VCaP (cell line): Measurements from ENCODE around the gene PLIN1.

Experiments
- H3K27ac ChIP-seq: fragments of 450-650 bp; 2 replicates; pipeline ENCODE4 v1.5.1; 2017
- TF ChIP-seq, protein P1 (sequence below): fragments of 450-650 bp; conservative IDR thresholded peaks from 2 replicates; pipeline ENCODE4 v1.5.1; 2017; ENCODE audit warnings: mild to moderate bottlenecking, moderate library complexity

Gene PLIN1, protein sequence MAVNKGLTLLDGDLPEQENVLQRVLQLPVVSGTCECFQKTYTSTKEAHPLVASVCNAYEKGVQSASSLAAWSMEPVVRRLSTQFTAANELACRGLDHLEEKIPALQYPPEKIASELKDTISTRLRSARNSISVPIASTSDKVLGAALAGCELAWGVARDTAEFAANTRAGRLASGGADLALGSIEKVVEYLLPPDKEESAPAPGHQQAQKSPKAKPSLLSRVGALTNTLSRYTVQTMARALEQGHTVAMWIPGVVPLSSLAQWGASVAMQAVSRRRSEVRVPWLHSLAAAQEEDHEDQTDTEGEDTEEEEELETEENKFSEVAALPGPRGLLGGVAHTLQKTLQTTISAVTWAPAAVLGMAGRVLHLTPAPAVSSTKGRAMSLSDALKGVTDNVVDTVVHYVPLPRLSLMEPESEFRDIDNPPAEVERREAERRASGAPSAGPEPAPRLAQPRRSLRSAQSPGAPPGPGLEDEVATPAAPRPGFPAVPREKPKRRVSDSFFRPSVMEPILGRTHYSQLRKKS

DNA sequence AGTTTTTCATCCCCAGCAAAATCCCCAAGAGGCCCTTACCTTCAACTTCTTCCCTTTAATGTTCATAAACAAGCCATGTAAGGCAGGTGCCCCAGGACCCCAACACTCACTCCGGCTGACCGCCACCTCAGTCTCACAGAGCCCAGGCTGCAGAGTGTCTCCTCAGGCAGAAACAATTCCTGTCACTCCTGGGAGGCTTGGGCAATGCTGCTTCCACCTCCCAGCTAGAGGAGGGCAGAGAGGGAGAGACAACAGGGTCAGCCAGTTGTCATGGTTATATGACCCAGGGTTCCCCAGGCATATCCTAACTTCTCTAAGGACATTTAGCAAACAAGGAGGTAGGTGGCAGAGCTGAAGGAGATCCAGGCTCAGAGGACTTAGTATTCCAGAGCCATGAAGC lies at the start of gene PLIN1:
PLIN1 (minus strand) TSS at position 156 of the 400 bp plus-strand sequence. CDS start 1,878 bp downstream, outside the sequence.
- TF ChIP-seq, protein P1, sequence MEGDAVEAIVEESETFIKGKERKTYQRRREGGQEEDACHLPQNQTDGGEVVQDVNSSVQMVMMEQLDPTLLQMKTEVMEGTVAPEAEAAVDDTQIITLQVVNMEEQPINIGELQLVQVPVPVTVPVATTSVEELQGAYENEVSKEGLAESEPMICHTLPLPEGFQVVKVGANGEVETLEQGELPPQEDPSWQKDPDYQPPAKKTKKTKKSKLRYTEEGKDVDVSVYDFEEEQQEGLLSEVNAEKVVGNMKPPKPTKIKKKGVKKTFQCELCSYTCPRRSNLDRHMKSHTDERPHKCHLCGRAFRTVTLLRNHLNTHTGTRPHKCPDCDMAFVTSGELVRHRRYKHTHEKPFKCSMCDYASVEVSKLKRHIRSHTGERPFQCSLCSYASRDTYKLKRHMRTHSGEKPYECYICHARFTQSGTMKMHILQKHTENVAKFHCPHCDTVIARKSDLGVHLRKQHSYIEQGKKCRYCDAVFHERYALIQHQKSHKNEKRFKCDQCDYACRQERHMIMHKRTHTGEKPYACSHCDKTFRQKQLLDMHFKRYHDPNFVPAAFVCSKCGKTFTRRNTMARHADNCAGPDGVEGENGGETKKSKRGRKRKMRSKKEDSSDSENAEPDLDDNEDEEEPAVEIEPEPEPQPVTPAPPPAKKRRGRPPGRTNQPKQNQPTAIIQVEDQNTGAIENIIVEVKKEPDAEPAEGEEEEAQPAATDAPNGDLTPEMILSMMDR = no peak
- H3K27ac ChIP-seq = peak within 1 kb of the TSS; percentile 73

DNA sequence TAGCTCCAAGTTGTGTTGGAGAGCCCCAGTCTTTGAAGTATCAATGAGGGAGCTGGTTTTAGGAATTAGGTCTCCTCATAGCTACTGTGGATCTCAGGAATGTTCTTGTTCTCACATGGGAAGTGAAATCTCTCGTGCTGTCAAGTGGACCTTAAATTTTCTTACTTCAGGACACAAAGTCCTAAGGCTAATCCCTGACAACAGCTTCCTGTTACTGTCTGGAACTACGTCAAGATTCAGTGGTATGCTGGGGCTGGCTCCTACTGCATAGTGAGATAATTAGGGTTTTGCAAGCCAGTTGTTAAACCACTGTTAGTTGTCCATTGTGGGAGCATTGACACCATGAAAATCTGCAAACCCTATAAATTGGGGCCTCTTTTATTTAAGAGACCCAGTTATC lies 49.1 kb upstream of the PLIN1 start:
- H3K27ac ChIP-seq = no peak overlapping the region
- TF ChIP-seq, protein P1 = no peak

DNA sequence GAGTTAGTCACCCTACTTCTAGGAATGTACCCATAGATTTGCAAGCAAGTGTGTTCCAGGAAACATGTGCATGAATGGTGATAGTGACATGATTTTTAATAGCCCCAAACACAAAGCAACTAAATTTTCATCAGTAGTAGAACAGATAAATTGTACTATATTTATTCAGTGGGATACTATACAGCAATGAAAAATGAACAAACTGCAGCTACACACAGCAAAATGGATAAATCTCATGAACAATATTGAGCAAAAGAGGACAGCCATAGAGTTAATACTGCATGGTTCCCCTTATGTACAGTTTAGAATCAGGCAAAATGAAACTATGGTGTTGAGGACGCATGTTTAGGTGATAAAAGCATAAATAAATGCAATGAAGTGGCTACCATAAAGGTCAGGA lies 45.9 kb upstream of the PLIN1 start:
- H3K27ac ChIP-seq = no peak overlapping the region
- TF ChIP-seq, protein P1 = no peak

DNA sequence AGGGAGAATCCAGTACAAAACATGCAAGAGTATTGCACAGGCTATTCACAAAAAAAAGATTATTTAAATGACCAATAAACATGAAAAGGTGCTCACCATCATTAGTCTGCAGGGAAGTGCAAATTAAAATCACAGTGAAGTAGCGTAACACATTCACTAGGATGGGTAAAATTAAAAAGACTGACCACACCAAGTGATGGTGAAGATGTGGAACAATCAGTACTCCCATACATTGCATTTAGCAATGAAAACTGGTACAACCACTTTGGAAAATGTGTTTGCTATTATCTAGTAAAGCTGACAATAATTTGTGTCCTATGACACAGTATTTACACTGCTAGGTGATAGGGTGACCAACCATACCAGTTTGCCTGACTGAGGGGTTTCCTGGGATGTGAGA lies 45.5 kb upstream of the PLIN1 start:
- H3K27ac ChIP-seq = no peak overlapping the region
- TF ChIP-seq, protein P1 = no peak

DNA sequence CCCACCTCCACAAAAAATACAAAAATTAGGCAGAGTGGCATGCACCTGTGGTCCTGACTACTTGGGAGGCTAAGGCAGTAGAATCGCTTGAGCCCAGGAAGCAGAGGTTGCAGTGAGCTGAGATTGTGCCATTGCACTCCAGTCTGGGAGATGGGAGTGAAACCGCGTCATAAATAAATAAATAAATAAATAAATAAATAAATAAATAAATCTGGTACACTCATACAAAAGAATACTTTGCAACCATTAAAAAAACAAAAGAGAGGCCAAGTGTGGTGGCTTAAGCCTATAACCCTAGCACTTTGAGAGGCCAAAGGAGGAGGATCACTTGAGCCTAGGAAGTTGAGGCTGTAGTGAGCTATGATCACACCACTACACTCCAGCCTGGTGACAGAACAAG lies 43.9 kb upstream of the PLIN1 start:
- TF ChIP-seq, protein P1 = no peak
- no peak overlapping the region for H3K27ac ChIP-seq

DNA sequence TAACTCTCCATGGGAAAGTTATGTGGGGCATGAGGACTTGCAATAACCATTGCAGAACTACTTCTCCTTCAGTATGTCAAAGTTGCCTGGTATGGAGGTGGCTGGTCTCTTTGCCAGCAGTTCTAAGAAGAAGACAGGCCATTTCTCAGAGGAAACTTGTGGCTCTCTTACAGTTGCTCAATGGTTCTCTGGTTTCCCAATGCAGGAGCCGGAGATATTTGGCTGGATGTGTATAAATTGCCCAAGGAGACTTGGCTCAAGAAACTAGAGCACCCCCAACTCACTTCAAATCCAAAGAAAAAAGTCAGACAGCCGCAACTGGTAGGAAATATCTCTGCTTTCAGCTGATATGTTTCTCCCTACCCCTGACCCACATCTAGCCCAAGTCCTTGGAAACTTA lies 35.6 kb upstream of the PLIN1 start:
- TF ChIP-seq, protein P1 = no peak
- no peak overlapping the region for H3K27ac ChIP-seq

DNA sequence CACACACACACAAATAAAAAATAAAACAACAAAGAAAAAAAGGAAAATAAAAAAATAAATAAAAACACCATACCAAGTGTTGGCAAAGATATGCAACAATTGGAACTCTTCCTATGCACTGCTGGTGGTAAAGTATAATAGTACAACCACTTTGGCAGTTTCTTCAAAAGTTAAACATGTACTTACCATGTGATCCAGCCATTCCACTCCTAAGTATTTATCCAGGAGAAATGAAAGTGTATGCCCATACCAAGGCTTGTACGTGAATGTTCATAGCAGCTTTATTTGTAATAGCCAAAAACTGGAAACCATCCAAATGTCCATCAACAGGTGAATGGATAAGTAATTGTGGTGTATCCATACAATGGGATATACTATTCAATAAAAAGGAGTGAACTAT lies 28.4 kb upstream of the PLIN1 start:
- no peak overlapping the region for H3K27ac ChIP-seq
- TF ChIP-seq, protein P1 = no peak
